GM10847 (cell line): Measurements from ENCODE around the gene RAB40B.
A peak's percentile ranks its signal among the peaks of the same experiment; 100 is the strongest.

Experiments used
- POLR2A ChIP-seq: IDR thresholded peaks from 2 replicates; pipeline ENCODE4 v1.6.1; 2011; ENCODE audit not compliant: insufficient read length; ENCODE audit errors: extremely low read depth

Gene RAB40B, protein sequence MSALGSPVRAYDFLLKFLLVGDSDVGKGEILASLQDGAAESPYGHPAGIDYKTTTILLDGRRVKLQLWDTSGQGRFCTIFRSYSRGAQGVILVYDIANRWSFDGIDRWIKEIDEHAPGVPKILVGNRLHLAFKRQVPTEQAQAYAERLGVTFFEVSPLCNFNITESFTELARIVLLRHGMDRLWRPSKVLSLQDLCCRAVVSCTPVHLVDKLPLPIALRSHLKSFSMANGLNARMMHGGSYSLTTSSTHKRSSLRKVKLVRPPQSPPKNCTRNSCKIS

GRCh38 chr17:82698065-82698973 lies at the start of gene RAB40B:
RAB40B (minus strand) TSS chr17:82698698; CDS start chr17:82698596, 102 bp downstream.
- peak; percentile 21 for TF ChIP-seq POLR2A

DNA sequence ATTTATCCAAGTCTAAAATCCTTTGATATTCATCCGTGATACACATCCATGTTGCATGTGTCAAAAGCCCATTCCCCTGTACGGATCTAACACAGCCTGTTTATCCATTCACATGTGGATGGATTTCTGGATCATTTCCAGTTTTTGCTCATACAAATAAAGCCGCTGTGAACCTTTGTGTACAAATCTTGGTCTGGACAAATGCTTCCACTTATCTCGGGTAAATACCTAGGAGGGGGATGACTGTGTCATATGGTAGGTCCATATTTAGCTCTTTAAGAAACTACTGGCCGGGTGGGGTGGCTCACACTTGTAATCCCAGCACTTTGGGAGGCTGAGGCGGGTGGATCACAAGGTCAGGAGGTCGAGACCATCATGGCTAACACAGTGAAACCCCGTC lies 47.0 kb upstream of the RAB40B start:
- TF ChIP-seq POLR2A: no peak

GRCh38 chr17:82743344-82744219 lies 45.1 kb upstream of the RAB40B start:
- TF ChIP-seq POLR2A: no peak

DNA sequence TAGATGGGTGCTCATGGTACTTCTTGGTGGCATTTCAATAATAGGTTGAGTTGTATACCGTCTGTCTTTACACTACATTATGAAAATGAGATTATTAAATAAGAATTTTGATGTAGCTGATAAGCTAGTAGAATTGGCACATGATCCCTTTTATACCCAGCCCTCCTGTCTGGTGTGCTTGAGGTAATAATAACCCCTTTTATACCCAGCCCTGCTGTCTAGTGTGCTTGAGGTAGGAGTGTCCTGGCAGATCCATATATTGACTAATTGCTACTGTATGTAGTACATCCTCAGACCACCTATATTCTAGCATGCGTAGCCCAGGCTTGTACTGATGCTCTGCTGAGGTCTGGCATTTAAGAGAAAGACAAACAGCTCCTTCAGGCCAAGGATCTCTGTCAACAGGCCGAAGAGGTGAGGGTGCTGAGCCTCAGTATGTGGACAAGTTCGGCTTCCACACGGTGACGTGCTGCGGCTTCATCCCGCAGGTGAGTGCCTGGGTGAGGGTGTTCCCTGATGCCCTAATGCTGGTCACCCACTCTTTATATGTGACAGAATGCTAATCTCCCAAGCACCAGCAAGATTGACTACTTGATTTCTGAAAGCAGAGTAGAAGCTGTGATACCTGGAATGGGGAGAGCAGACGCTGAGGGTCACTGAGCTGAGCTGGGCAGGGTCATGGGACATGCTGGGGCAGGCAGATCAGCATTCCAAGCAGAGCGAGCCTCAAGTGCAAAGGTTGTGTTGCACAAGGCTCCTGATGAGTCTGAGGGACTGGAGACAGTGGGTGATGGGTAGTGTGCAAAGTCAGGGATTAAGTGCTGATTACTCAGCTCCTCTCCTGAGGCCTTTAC lies 42.6 kb upstream of the RAB40B start:
- TF ChIP-seq POLR2A: no peak

GRCh38 chr17:82737967-82738877 lies 39.7 kb upstream of the RAB40B start:
- TF ChIP-seq POLR2A: no peak

DNA sequence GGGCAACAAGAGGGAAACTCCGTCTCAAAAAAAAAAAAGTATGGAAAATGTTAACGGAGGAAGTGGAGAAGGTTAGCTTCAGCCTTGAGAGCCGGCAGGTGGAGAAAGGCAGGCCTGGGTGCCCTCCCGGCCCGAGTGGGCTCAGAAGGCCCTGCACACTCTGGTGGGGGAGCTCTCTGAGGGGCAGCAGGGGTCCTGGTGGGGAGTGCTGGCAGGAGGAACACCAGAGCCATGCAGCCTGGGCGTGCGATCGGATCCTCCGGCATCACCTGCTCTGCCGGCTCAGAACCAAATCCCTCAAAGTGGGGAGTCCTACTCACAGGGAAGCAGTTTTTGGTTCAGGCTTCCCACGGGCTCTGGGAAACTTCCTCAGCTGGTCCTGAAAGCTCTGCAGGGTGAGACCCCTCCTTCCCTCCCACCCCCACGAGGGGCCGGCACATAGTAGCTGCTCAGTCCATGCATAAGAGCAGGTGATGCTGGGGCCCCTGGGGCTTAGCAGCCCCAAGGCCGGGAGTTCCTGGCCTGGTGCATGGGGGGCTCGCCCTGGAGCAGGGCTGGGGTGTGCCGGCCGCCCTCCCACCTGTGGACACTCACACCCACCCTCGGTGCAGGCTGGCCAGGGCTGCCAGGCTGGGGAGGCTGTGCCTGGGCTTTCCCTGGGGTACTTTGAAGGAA lies 38.1 kb upstream of the RAB40B start:
- no peak for TF ChIP-seq POLR2A

- no peak for TF ChIP-seq POLR2A
These were observed 36.7 kb upstream of the RAB40B start, which contains the start of gene FN3K for GRCh38 chr17:82734987-82735866. FN3K (plus strand) TSS chr17:82735615; CDS start chr17:82735637, 22 bp downstream.

- TF ChIP-seq POLR2A: no peak
These were observed 33.7 kb upstream of the RAB40B start for GRCh38 chr17:82732118-82732743.

GRCh38 chr17:82729479-82730260 lies 31.2 kb upstream of the RAB40B start:
- no peak for TF ChIP-seq POLR2A

- TF ChIP-seq POLR2A: no peak
These were observed 27.9 kb upstream of the RAB40B start for GRCh38 chr17:82726427-82726826.
